ENCODE results near the gene PDGFRA.

PDGFRA gene

GRCh38 chr4:54255881-54256280, 26.8 kb downstream of the PDGFRA start:
- no peaks in the 10 kb centered on the region for H3K36me3 ChIP-seq (ENCODE audit: control insufficient read depth, insufficient read depth, low read length)
- H3K4me1 ChIP-seq (ENCODE audit: control insufficient read depth, insufficient read depth, low read length): peaks cover 4% of the 10 kb centered on the region
- no peaks in the 10 kb centered on the region for H3K27me3 ChIP-seq (ENCODE audit: control insufficient read depth, insufficient read depth, low read length, poor library complexity, severe bottlenecking)
- H3K4me3 ChIP-seq (ENCODE audit: insufficient read depth, low read depth, low read length): no peak overlapping the region
- peaks cover 4% of the 10 kb centered on the region for H3K9me3 ChIP-seq (ENCODE audit: control insufficient read depth, low read length)
- WGBS, 2 experiments: 90 to 94% methylated on average over 2 of the region's 2 CpGs
- no peak overlapping the region for H3K27ac ChIP-seq (ENCODE audit: insufficient read depth, low read depth, low read length, poor library complexity, severe bottlenecking)

- no peak overlapping the region for H3K4me3 ChIP-seq (ENCODE audit: insufficient read depth, low read depth, low read length)
- no peaks in the 10 kb centered on the region for H3K9me3 ChIP-seq (ENCODE audit: control insufficient read depth, low read length)
- peaks cover 4% of the 10 kb centered on the region for H3K4me1 ChIP-seq (ENCODE audit: control insufficient read depth, insufficient read depth, low read length)
- H3K36me3 ChIP-seq (ENCODE audit: control insufficient read depth, insufficient read depth, low read length): no peaks in the 10 kb centered on the region
- no peaks in the 10 kb centered on the region for H3K27me3 ChIP-seq (ENCODE audit: control insufficient read depth, insufficient read depth, low read length, poor library complexity, severe bottlenecking)
- H3K27ac ChIP-seq (ENCODE audit: insufficient read depth, low read depth, low read length, poor library complexity, severe bottlenecking): no peak overlapping the region
- WGBS, 2 experiments: 93 to 96% methylated on average over 11 of the region's 11 CpGs
These were observed 27.7 kb downstream of the PDGFRA start for GRCh38 chr4:54256491-54257486.

GRCh38 chr4:54265366-54265765, 36.3 kb downstream of the PDGFRA start:
- H3K4me3 ChIP-seq (ENCODE audit: insufficient read depth, low read depth, low read length): no peak overlapping the region
- H3K4me1 ChIP-seq (ENCODE audit: control insufficient read depth, insufficient read depth, low read length): no peaks in the 10 kb centered on the region
- H3K9me3 ChIP-seq (ENCODE audit: control insufficient read depth, low read length): no peaks in the 10 kb centered on the region
- 88 to 92% methylated on average over 4 of the region's 4 CpGs for WGBS, 2 experiments
- no peaks in the 10 kb centered on the region for H3K36me3 ChIP-seq (ENCODE audit: control insufficient read depth, insufficient read depth, low read length)
- H3K27ac ChIP-seq (ENCODE audit: insufficient read depth, low read depth, low read length, poor library complexity, severe bottlenecking): no peak overlapping the region
- no peaks in the 10 kb centered on the region for H3K27me3 ChIP-seq (ENCODE audit: control insufficient read depth, insufficient read depth, low read length, poor library complexity, severe bottlenecking)

GRCh38 chr4:54268151-54268550, 39.1 kb downstream of the PDGFRA start:
- Histone ChIP-seq H3K9me3 (ENCODE audit: control insufficient read depth, low read length) (no peaks in the 10 kb centered on the region), H3K36me3 (ENCODE audit: control insufficient read depth, insufficient read depth, low read length) (no peaks in the 10 kb centered on the region), H3K4me1 (ENCODE audit: control insufficient read depth, insufficient read depth, low read length) (no peaks in the 10 kb centered on the region), H3K27me3 (ENCODE audit: control insufficient read depth, insufficient read depth, low read length, poor library complexity, severe bottlenecking) (no peaks in the 10 kb centered on the region), H3K27ac (ENCODE audit: insufficient read depth, low read depth, low read length, poor library complexity, severe bottlenecking) (no peak overlapping the region), H3K4me3 (ENCODE audit: insufficient read depth, low read depth, low read length) (no peak overlapping the region)

- no peaks in the 10 kb centered on the region for H3K36me3 ChIP-seq (ENCODE audit: control insufficient read depth, insufficient read depth, low read length)
These were observed 42.4 kb downstream of the PDGFRA start for GRCh38 chr4:54271464-54271863.

GRCh38 chr4:54272051-54272450, 43.0 kb downstream of the PDGFRA start:
- no peaks in the 10 kb centered on the region for H3K9me3 ChIP-seq (ENCODE audit: control insufficient read depth, low read length)
- no peaks in the 10 kb centered on the region for H3K4me1 ChIP-seq (ENCODE audit: control insufficient read depth, insufficient read depth, low read length)
- no peak overlapping the region for H3K4me3 ChIP-seq (ENCODE audit: insufficient read depth, low read depth, low read length)
- peaks cover 24% of the 10 kb centered on the region for H3K27me3 ChIP-seq (ENCODE audit: control insufficient read depth, insufficient read depth, low read length, poor library complexity, severe bottlenecking)
- H3K27ac ChIP-seq (ENCODE audit: insufficient read depth, low read depth, low read length, poor library complexity, severe bottlenecking): no peak overlapping the region
- no peaks in the 10 kb centered on the region for H3K36me3 ChIP-seq (ENCODE audit: control insufficient read depth, insufficient read depth, low read length)
- 93 to 94% methylated on average over 3 of the region's 3 CpGs for WGBS, 2 experiments

More at GRCh38 chr4:54271464-54271863, 42.4 kb downstream of the PDGFRA start:
- no peak overlapping the region for H3K27ac ChIP-seq (ENCODE audit: insufficient read depth, low read depth, low read length, poor library complexity, severe bottlenecking)
- H3K9me3 ChIP-seq (ENCODE audit: control insufficient read depth, low read length): no peaks in the 10 kb centered on the region
- no peak overlapping the region for H3K4me3 ChIP-seq (ENCODE audit: insufficient read depth, low read depth, low read length)
- H3K4me1 ChIP-seq (ENCODE audit: control insufficient read depth, insufficient read depth, low read length): no peaks in the 10 kb centered on the region
- peaks cover 18% of the 10 kb centered on the region for H3K27me3 ChIP-seq (ENCODE audit: control insufficient read depth, insufficient read depth, low read length, poor library complexity, severe bottlenecking)

- H3K4me3 ChIP-seq (ENCODE audit: insufficient read depth, low read depth, low read length): no peak overlapping the region
- H3K4me1 ChIP-seq (ENCODE audit: control insufficient read depth, insufficient read depth, low read length): peaks cover 7% of the 10 kb centered on the region
- no peak overlapping the region for H3K27ac ChIP-seq (ENCODE audit: insufficient read depth, low read depth, low read length, poor library complexity, severe bottlenecking)
- 94 to 100% methylated on average over 3 of the region's 3 CpGs for WGBS, 2 experiments
- no peaks in the 10 kb centered on the region for H3K36me3 ChIP-seq (ENCODE audit: control insufficient read depth, insufficient read depth, low read length)
- no peaks in the 10 kb centered on the region for H3K9me3 ChIP-seq (ENCODE audit: control insufficient read depth, low read length)
- H3K27me3 ChIP-seq (ENCODE audit: control insufficient read depth, insufficient read depth, low read length, poor library complexity, severe bottlenecking): peaks cover 33% of the 10 kb centered on the region
These were observed 45.2 kb downstream of the PDGFRA start for GRCh38 chr4:54274264-54274663.

- no peaks in the 10 kb centered on the region for H3K36me3 ChIP-seq (ENCODE audit: control insufficient read depth, insufficient read depth, low read length)
- 95 to 98% methylated on average over 3 of the region's 3 CpGs for WGBS, 2 experiments
- no peaks in the 10 kb centered on the region for H3K9me3 ChIP-seq (ENCODE audit: control insufficient read depth, low read length)
- H3K4me3 ChIP-seq (ENCODE audit: insufficient read depth, low read depth, low read length): no peak overlapping the region
- peaks cover 33% of the 10 kb centered on the region for H3K27me3 ChIP-seq (ENCODE audit: control insufficient read depth, insufficient read depth, low read length, poor library complexity, severe bottlenecking)
- no peak overlapping the region for H3K27ac ChIP-seq (ENCODE audit: insufficient read depth, low read depth, low read length, poor library complexity, severe bottlenecking)
- peaks cover 7% of the 10 kb centered on the region for H3K4me1 ChIP-seq (ENCODE audit: control insufficient read depth, insufficient read depth, low read length)
These were observed 45.9 kb downstream of the PDGFRA start for GRCh38 chr4:54274795-54275665.

- Histone ChIP-seq H3K4me3 (ENCODE audit: insufficient read depth, low read depth, low read length) (no peak overlapping the region), H3K9me3 (ENCODE audit: control insufficient read depth, low read length) (no peaks in the 10 kb centered on the region), H3K36me3 (ENCODE audit: control insufficient read depth, insufficient read depth, low read length) (peaks cover 5% of the 10 kb centered on the region), H3K27ac (ENCODE audit: insufficient read depth, low read depth, low read length, poor library complexity, severe bottlenecking) (no peak overlapping the region), H3K27me3 (ENCODE audit: control insufficient read depth, insufficient read depth, low read length, poor library complexity, severe bottlenecking) (peaks cover 33% of the 10 kb centered on the region), H3K4me1 (ENCODE audit: control insufficient read depth, insufficient read depth, low read length) (peaks cover 7% of the 10 kb centered on the region)
- WGBS, 2 experiments: 8 to 9% methylated on average over 20 of the region's 20 CpGs
These were observed 47.7 kb downstream of the PDGFRA start for GRCh38 chr4:54276641-54277430.
